ENCODE measurements around the gene VSTM2B.

Gene VSTM2B

GRCh38 chr19:29563486-29564101 is 37.8 kb downstream of the VSTM2B start:
- DNase-seq (ENCODE audit: extremely low read depth in 1 of 2, low read depth in 1 of 2), result no peak

- no peak for DNase-seq (ENCODE audit: extremely low read depth in 1 of 2, low read depth in 1 of 2)
These were observed 38.8 kb downstream of the VSTM2B start for GRCh38 chr19:29564574-29565005.

DNA sequence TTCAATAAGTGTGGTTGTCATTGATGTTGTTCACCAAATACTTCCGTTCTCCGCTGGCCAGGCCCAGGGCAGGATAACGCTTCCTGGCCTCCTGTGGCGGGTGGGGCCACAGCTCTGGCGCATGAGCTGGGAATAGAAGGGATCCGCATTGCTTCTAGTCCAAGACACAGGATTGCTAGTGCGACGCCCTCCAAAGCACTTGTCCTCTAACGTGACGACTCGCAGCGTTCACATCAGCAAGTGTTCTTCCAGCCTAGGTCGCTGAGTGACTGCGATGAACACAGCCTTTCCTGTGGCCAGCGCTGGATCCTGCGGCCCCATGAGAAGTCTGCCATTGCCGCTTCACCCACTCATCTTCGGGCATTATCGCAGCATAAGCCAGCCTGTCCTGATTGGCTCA is 39.4 kb downstream of the VSTM2B start:
- DNase-seq (ENCODE audit: extremely low read depth in 1 of 2, low read depth in 1 of 2), result no peak

GRCh38 chr19:29566496-29567054 is 40.8 kb downstream of the VSTM2B start:
- no peak for DNase-seq (ENCODE audit: extremely low read depth in 1 of 2, low read depth in 1 of 2)

DNA sequence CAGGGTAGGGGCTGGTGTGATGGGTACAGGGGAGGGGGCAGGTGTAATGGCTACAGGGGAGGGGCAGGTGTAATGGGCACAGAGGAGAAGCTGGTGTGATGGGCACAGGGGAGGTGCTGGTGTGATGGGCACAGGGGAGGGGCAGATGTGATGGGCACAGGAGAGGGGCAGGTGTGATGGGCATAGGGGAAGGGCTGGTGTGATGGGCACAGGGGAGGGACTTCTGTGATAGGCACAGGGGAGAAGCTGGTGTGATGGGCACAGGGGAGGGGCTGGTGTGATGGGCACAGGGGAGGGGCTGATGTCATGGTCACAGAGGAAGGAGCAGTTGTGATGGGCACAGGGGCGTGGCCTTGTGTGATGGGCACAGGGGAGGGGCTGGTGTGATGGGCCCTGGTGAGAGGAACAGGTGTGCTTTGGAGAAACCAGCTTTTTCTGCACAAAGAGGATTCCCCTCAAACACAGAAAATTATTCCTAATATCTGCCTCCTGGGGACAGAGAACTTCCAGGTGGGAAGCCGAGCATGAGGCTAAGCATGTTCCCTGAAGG is 41.6 kb downstream of the VSTM2B start:
- DNase-seq (ENCODE audit: extremely low read depth in 1 of 2, low read depth in 1 of 2), result no peak

GRCh38 chr19:29568036-29569025 is 42.5 kb downstream of the VSTM2B start:
- no peak for DNase-seq (ENCODE audit: extremely low read depth in 1 of 2, low read depth in 1 of 2)

GRCh38 chr19:29569038-29569911 is 43.5 kb downstream of the VSTM2B start:
- DNase-seq (ENCODE audit: extremely low read depth in 1 of 2, low read depth in 1 of 2), result no peak

DNA sequence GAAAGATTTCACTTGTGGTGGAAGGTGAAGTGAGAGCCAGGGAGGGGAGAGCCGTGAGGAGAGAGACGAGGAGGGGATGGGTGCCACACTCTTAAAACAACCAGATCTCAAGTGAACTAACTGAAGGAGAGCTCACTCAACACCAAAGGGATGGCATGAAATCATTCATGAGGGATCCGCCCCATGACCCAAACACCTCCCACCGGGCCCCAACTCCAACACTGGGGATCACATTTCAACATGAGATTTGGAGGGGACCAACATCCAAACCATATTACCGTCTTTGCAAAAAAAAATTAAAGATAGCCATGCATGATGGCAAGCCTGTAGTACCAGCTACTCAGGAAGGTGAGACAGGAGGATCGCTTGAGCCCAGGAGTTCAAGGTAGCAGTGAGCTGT is 45.4 kb downstream of the VSTM2B start:
- DNase-seq (ENCODE audit: extremely low read depth in 1 of 2, low read depth in 1 of 2), result no peak

GRCh38 chr19:29573486-29573885 is 47.7 kb downstream of the VSTM2B start:
- DNase-seq (ENCODE audit: extremely low read depth in 1 of 2, low read depth in 1 of 2), result no peak

DNA sequence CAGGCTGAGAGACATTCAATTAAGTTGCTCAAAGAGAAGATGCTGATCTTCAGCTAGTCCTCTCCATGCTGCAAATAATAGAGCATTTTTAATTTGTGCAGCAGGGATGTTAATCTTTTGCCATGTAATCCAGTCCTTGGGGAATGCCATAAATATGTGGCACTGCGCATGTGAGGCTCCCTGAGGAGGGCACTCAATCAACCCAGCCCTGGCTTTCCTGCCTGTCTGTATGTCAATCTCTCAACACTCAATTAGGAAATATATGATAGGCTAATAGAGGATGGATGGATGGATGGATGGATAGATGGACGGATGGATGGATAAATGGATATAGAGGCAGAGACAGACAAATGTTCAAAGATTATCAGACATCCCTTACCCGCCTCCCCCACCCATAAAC is 48.7 kb downstream of the VSTM2B start:
- DNase-seq (ENCODE audit: extremely low read depth in 1 of 2, low read depth in 1 of 2), result no peak

DNA sequence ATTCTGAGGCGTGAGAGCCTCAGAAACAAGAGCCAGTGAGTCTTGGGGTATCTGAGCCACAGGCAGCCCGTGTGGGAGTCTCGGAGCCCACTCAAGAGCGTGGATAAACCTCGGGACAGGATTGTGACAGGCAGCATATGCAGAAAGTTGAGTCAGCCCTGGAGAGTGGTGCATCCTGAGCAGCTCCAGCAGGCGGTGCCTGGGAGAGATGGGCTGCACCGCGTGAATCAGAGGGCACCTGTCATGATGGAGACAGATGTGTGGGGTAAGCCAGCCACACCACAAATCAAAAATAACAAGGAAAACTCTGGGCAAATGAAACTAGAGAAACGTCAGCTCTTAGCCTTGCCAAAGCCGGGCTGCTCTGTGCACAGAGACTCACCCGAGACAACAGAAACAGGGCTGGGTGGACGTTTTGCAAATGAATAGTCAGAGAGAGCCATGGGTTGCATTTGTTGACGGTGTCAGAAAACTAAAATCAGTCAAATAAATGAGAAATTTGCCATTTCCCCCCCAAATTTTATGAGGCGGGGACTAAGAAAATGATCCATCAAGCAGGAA is 50.3 kb downstream of the VSTM2B start:
- DNase-seq (ENCODE audit: extremely low read depth in 1 of 2, low read depth in 1 of 2), result no peak

GRCh38 chr19:29576761-29577648 is 51.2 kb downstream of the VSTM2B start:
- DNase-seq (ENCODE audit: extremely low read depth in 1 of 2, low read depth in 1 of 2), result no peak

GRCh38 chr19:29577649-29577963 is 51.8 kb downstream of the VSTM2B start:
- no peak for DNase-seq (ENCODE audit: extremely low read depth in 1 of 2, low read depth in 1 of 2)

GRCh38 chr19:29578349-29578748 is 52.6 kb downstream of the VSTM2B start:
- DNase-seq (ENCODE audit: extremely low read depth in 1 of 2, low read depth in 1 of 2), result no peak

GRCh38 chr19:29579308-29579910 is 53.6 kb downstream of the VSTM2B start:
- no peak for DNase-seq (ENCODE audit: extremely low read depth in 1 of 2, low read depth in 1 of 2)

- no peak for DNase-seq (ENCODE audit: extremely low read depth in 1 of 2, low read depth in 1 of 2)
These were observed 55.6 kb downstream of the VSTM2B start for GRCh38 chr19:29581398-29581797.

- DNase-seq (ENCODE audit: extremely low read depth in 1 of 2, low read depth in 1 of 2), result no peak
These were observed 57.6 kb downstream of the VSTM2B start for GRCh38 chr19:29583196-29583999.

- no peak for DNase-seq (ENCODE audit: extremely low read depth in 1 of 2, low read depth in 1 of 2)
These were observed 60.6 kb downstream of the VSTM2B start for GRCh38 chr19:29586401-29586800.

All from activated CD8-positive, alpha-beta memory T cell treated with anti-CD3 and anti-CD28 coated beads for 1 hour (primary cell).